Measurements from ENCODE around the gene USP24.
"Not testable (repeated sequence)": the region's sequence is repeated elsewhere in the genome, so short reads cannot be mapped to it uniquely, and the experiment has no call there.

Gene USP24

DNA sequence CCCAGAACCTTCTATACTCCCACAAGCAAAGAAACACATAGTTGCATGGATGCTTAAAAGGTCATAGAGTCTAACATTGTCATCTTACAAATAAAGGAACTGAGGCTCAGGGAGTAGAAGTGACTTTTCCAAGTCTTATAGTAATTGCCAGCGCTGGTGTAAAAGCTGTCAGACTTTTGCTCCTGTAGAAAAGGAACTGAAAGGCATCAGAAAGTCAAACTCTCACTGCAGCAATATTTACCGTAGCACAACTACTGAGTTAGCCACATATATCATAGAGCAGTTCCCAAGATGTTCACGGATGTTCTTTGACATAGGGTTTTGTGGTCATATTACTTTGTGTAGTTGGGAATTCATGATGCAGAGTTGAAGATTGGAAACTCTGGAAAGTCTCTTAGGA is 16.6 kb upstream of the USP24 start:
- DNase-seq = peak in 1 of 4 experiments; percentile 23

DNA sequence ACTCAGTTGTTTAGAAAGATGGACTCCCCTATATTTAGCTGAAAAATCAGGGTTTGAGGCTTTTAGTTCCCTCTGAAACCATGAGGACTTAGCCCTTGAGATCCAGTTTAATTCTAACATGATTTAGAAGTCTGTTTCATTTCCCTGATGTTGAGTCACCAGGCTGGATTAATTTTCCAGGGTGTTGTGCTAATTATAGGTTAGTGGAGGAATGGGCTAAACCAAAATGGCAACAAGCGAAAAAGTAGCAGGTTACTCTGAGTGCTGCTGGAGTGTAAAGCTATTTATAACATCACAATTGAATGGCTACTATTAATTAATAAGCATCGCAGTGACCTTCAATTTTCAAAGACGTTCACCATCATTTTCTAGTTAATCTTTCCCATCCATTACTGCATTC is 15.5 kb upstream of the USP24 start:
- DNase-seq = no peak

GRCh38 chr1:55229726-55230125 is 14.6 kb upstream of the USP24 start:
- not testable (repeated sequence) for DNase-seq

GRCh38 chr1:55225228-55225627 is 10.1 kb upstream of the USP24 start:
- no peak for DNase-seq

GRCh38 chr1:55224729-55225128 is 9.6 kb upstream of the USP24 start:
- no peak for DNase-seq

DNA sequence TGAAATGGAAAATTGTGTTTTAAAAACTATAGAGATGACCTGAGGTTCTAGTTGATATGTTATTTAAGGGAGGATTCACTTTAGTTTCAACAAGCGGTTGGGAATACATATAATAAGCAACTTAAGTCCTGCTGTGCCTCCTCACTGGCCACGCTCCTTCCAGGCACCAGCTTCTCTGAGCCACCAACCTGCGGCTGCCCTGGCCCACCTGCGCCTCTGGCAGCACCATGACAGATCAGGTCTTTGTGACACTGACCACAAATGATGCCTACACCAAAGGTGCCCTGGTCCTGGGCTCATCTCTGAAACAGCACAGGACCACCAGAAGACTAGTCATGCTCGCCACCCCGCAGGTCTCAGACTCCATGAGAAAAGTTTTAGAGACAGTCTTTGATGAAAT is 7.0 kb upstream of the USP24 start:
- DNase-seq = no peak

DNA sequence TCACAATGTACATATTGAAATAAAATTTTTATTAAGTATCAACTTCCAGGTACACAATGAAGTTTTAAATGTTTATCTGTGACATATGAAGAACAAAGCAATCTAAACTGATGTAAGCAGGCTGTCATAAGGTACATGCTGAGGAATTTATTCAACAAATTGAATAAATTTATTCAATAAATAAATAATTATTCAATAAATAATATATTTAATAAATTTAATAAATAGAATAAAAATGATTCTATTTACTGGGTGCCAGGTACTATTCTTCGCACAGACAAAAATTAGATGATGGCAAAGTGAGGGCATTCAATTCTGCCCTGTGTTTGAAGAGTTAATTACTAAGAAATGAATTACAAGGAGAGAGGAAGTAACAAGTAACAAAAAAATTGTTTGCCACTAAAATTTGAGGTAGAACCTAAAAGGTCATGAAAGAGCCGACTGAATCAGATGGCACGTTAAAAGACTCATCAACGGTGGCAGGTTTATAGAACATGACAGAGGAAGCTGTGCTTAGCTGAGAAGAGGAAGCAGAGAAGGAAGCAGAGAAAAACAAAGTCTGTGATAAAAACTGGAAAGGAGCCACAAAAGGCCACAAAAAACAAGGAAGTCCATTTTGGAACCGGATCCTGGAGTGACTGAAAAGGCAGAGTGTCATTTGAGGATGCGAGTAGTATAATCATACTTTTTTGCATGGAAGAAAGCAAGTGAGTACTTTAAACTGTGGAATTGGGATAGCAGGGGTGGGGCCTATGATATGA is 2.2 kb upstream of the USP24 start:
- peak; percentile 64 to 90 (median 78) for DNase-seq

GRCh38 chr1:55216096-55216495 is 932 bp upstream of the USP24 start:
- DNase-seq = no peak

DNA sequence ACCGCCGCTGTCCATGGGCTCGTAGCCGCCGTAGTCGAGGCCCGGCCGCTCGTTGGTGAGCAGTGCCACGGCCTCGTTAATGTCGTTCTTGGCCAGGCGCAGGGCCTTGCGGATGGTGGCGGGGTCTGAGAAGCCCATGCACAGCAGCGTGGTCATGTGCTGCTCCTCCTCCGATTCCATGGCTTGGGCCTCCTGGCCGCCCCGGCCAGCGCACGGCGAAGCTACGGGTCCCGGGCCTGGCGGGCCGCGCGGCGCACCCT is 300 bp downstream of the USP24 start:
- peak in 2 of 4 experiments; percentile 43 to 63 for DNase-seq

DNA sequence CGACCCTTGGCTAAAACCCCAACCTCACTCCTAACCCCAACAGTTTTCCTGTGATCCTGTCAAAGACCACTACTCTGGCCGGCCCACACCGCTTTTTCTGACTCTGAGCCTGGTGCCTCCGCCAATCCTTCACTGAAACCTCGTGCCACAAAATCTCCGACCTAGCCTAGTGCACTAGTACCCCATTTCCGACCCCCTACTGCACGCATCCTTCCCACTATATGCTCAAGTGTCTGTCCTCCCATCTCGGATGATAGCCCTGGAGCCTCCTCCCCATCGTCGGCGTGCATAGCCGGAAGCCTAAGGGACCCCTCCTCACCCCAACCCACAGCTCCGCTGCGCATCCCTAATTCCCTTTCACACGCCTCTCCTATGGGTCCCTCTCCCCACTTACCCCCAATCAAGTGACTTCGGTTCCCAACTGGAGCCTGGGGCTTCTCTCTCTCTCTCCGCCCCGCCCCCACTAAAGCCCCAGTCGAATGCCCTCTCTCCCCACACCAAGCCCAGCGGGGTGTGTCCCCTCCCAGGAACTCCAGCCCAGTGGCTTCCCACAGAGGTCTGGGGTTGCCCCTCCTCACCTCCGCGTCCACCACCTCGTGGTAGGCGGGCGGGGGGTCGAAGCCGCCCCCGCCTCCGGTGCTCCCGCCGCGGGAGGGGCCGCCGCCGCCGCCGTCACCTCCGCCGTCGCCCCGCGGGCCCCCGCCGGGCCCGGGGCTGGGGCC is 791 bp downstream of the USP24 start:
- DNase-seq = peak in 2 of 4 experiments; percentile 24 to 43

DNA sequence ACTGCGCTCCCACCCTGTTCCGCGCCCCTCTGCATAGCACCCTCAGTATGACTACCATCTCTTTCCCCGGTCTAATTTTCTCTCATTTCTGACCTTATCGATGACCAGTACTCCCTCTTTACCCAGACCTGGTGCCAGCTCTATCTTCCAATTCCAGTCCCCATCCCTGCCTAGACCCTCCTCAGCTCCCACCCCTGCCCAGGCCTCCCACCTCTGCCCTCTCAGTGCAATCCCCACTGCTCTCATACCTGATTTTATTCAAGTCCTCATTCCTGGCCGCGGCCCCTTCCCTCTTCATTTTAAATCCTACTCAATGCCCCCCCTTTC is 1.3 kb downstream of the USP24 start:
- DNase-seq = no peak

DNA sequence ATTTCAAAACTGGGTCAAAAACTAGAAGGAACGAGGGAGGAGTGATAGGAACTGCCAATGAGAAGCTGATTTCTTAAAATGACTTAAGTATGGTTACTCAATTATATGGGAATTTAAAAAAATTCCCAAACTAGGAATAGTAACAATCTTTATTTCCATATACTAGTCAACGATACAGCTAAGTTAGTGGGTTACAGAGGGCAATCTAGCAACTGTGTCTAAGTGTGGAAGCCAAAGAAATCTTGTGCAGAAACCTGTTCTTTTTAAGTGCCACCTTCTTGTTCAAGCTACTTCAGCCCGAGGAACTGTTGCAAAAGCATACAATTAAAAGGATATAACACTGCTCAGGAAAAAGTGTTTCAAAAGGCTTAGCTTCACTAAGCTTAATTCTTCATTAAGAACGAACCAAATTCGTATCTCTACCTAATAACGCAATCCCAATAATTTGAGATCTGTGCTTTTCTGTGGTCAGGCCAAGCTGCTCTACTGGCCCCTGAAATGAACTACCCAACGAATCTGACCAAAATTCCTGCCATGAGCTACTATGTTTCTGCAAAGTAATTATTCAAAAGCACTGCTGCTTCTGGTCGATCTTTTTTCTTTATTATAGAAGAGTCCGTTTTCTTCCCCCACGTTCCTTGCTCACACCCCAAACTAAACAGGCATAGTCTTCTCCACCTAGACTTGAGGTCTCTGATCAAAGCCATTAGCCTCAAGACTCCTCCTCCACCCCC is 1.8 kb downstream of the USP24 start:
- DNase-seq = peak in 1 of 4 experiments; percentile 21

GRCh38 chr1:55212349-55213150 is 2.6 kb downstream of the USP24 start:
- no peak for DNase-seq

GRCh38 chr1:55211863-55212262 is 3.3 kb downstream of the USP24 start:
- peak; percentile 30 to 58 (median 51) for DNase-seq

DNA sequence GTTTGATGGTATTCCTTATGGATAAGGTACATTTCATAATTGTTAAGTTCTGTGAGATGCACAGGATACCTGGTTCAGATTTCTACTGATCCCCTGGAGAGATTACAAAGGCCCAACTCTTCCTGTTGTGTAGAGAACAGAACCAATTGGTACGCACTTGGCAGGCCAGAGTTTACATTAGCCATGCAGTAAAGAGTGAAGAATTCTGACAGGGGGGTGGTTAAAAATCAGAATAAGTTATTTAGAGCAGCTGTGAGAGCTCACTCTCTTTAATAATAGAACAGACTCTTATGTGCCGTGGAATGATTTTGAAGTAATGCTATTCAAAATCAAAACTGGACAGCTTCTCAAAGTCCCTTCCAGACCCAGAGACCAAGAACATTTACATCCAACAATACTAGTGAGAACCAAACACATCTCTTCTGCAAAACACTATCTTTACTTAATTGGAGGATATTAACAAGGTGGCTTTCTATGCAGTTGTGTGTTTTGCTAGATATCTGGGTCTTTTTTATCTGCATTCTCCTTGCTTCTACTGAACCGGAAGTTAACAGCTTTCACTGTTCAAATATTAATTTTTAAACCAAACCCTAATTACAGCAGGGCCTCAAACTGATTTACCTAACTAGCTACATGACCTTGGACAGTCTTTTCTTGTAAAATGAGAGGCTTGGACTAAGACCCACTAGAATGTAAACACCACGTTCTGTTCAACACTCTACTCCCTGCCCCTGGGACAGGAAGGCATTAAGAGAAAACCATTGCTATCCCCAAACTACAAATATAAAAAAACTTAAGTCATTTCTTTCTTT is 4.0 kb downstream of the USP24 start:
- DNase-seq = no peak

DNA sequence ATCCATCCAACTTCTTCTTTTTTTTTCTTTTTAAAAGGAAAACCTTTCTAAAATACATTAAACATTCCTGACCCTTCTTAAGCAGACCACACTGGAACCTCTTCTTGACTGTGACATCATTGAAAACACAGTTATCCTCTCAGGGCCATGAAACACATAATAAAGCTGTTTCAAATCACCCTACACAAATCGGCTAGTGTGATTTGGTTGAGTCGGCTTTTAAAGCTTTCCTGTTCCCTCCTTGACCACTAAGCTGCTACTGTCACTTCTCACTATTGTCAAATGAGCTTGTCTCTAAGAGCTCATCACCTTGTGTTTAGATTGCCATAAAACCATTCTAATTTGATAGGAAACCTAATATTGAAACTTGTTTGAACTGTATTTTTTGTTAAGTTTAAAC is 5.9 kb downstream of the USP24 start:
- peak in 1 of 4 experiments; percentile 32 for DNase-seq

DNA sequence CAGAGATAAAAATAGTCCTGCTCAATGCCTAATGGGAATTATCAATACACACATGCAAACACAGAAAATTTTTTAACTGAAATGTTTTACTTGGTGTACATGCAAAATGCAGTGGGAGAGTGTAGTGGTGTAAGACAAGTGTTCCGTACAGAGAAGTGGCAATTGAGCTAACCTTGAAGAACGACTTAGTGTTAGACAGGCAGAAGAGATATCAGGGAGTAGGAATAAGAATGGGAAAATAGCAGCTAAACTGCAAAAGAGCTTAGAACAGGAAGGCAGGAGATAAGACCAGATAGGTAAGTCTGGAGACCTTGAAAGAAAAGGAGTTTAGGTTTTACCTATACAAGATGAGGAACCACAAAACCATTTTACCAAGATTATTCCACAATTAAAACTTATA is 9.0 kb downstream of the USP24 start:
- DNase-seq = no peak

DNA sequence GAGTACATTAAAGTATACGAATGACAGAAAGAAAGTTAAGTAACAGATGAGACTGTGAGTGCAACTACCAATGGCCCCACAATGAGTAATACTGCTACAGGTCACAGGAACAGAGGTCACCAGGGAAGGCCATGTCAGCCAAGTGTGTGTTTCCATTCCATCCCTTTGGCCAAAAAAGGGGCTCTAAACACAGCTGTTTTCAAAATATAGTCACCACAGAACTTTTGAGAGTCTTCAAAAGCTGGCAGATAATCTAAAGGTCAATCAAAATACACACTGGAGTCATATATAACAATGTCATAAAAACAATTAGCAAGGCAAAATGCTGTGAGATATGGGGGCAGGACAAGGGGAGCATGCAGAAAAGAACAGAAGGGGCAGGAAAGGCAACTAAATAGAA is 10.2 kb downstream of the USP24 start:
- DNase-seq = peak; percentile 23 to 64 (median 55)

GRCh38 chr1:55203064-55203463 is 12.1 kb downstream of the USP24 start:
- DNase-seq = no peak

- no peak for DNase-seq
These were observed 14.5 kb downstream of the USP24 start for GRCh38 chr1:55200667-55201066.

GRCh38 chr1:55199735-55200134 is 15.4 kb downstream of the USP24 start:
- DNase-seq = not testable (repeated sequence)

DNA sequence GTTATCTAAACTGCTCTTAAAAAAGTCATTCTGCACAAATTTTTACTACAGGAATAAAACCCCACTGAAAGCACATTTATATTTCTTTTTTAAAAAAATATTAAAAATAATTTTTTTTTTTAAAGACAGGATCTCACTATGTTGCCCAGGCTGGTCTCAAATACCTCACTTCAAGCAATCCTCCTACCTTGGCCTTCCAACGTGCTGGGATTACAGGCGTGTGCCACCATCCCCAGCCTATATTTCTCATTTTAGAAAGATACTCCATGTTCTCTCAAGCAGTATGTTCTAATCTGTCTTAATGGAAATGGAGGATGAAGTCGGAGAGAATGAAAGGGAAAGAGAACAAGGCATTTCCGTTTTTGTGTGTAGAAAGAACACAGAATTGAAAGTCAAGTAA is 17.1 kb downstream of the USP24 start:
- no peak for DNase-seq
